HG03558 (cell line): Measurements from ENCODE around the gene TAOK1.
"Not testable (repeated sequence)": the region's sequence is repeated elsewhere in the genome, so short reads cannot be mapped to it uniquely, and the experiment has no call there.

ENCODE experiments used
- ATAC-seq: cut with Tn5 transposase; IDR thresholded peaks from one replicate; pipeline ENCODE4 v1.9.1; 2021; ENCODE audit warnings: moderate number of reproducible peaks; ENCODE audit not compliant: unreplicated experiment; ENCODE audit errors: extremely low read depth

The TAOK1 gene

DNA sequence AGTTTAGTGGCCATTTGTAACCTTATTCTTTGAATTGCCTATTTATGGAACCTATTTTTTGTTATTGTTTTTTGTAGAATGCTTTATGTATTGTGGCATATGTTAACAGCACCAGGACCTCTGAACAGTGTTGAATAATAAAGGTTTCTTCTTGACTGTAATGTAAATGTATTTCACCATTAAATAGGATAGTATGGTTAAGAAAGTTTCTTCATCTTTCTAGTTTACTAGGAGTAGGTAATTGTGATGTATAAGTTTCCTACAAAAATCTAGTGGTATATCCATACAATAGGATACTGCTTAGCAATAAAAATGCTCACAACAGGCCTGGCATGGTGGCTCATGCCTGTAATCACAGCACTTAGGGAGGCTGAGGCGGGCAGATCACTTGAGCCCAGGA lies 52.3 kb downstream of the TAOK1 start:
- no peak for ATAC-seq

DNA sequence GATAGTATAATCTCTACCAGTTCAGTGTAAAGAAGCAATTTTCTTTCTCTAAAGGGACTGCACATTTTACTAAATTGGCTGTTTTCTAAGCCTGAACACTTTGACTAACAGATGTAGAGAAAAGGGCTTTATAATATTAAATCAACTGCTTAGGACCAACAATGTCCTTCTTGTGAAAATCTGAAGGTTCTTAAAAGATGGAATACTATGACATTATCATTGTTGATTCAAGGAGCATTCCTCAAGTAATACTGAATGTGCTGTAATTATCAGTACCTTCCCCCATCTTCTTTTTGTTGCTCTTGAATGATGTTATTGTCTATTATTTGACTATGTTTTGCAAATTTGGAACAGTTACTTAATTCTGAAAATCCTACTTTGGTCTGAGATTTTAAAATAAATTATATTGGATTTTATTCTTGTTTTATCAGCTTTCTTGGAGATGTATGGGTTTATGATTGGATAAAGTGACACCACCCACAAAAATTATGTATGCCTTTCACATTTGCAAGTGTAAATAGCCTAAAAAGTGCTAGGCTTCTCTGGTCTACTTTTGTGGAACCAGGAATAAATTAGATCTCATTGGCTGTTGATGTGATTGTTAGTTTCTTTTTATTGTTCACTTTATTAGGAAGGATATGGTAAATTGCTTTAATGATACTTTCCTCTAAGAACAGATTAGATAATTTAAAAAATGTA lies 53.0 kb downstream of the TAOK1 start:
- ATAC-seq, result no peak

DNA sequence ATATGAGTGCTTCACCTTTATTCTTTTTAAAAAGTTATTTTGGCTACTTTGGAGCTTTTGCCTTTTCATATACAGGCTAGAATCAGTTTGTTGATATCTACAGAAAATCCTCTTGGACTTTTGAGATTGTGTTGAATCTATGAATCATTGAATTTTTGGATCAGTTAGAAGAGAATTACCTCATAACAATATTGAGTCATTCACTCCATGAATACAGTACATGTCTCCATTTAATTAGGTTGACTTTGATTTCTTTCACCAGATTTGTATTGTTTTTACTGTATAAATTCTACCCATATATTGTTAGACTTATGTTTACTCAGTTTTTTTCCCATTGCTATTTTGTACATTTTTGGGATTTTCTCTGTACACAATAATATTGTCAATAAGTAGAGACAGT lies 54.4 kb downstream of the TAOK1 start:
- ATAC-seq, result no peak

DNA sequence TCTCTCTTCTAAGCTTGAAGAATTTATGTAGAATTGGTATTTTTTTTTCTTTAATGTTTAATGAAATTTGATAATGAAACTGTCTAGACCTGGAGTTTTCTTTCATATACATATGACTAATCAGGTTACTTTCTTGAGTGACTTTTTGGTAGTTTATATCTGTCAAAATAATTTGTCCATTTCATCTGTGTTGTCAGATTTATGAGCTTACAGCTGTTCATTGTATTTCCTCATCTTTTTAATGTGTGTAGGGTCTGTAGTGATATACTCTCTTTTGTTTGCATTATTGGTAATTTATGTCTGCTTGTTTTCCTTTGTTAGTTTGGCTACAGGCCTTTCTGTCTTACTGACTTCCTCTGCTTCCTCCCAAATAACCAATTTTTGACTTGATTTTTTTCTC lies 55.7 kb downstream of the TAOK1 start:
- ATAC-seq, result no peak

DNA sequence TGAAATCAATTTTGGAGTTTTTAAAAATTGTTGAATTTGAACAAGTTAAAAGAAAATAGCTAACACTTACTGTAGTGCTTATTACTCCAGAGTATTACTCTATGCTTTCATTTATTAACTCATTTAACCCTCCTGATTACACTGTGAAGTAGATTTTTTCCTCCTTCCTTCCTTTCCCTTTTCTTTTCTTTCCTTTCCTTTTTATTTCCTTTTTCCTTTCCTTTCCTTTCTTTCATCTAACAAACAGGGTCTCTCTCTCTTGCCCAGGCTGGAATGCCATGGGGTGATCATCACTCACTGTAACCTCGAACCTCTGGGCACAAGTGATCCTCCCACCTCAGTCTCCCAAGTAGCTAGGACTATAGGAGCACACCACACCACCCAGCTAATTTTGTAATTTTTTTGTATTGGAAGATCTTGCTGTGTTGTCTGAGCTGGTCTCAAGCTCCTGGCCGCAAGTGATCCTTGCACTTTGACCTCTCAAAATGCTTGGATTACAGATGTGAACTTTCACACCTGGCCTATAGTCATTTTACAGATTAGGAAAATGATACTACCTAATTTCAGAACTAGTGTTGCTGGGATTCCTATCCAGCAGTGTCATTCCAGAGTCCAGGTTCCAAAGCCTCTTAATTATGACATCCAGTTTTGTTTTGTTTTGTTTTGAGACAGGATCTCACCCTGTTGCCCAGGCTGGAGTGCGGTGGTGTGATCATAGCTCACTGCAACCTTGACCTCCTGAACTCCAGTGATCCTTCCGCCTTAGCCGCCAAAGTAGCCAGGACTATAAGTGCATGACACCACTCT lies 59.9 kb downstream of the TAOK1 start:
- no peak for ATAC-seq

DNA sequence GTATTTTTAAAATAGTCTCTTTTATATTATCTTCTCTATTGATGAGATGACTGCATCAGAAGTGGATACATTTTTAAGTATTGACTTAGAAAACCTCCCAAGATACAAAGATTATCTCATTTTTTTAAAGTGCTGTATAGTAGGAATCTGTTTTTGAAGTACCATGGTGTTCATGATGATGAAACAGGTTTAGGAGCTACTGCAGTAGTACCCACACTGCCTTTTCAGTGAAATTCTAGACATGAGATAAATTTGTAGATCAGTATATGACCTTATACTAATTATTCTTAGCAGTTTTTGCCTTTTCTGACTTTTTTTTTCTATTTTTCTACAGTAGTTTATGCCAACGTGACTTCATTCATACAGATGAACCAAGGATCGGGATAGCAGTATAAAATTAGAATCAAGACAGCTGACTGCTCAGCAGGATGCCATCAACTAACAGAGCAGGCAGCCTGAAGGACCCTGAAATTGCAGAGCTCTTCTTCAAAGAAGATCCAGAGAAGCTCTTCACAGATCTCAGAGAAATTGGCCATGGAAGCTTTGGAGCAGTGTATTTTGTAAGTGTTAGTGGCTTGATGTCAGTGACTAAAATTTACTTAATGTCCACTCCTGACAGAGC lies 61.1 kb downstream of the TAOK1 start:
- ATAC-seq, result no peak

DNA sequence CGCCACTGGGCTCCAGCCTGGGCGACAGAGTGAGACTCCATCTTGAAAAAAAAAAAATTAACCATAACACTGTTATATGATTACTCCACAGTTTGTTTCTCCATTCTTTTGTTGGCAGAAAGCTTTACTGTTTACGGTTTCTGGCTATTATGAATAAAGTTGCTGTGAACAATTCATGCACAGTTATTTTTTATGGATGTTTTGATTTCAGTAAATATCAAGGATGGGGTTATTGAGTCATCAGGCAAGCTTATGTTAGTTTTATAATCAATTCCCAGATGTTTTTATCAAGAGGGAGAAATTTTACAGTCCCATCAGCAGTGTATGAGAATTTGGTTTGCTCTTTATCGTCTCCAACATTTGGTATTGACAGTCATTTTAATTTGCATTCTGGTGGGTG lies 67.9 kb downstream of the TAOK1 start:
- no peak for ATAC-seq

DNA sequence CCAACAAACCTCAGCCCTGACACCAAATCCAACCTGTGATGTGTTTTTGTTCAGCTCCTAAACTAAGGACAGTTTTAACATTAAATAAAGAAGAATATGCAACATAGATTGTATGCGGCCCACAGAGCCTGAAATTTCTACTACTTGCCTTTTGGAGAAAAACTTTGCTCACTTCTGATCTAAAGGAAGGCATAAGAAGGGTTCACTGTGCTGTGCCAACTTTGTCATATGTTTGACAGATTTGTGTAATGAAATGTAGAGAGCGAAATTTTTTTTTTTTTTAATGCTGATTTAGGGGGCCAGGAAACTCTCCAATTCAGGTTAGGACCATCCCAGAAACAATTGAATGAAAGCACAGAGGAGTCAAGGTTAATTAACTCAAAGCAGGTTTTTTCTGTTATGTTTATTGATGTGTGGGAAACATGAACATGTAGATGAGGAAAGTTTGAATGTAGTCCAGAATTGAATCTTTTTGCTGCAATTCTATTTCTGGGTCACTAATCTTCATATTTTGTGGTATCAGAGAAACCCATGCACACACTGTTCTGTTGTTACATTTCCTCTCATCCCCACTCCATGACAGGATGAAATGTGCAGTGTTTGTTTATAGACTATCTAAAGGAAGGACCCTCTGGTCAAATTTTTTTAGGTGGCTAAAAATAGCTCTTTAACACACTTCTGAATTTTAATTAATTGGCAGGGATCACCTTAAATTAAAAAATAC lies 71.5 kb downstream of the TAOK1 start:
- ATAC-seq, result no peak

DNA sequence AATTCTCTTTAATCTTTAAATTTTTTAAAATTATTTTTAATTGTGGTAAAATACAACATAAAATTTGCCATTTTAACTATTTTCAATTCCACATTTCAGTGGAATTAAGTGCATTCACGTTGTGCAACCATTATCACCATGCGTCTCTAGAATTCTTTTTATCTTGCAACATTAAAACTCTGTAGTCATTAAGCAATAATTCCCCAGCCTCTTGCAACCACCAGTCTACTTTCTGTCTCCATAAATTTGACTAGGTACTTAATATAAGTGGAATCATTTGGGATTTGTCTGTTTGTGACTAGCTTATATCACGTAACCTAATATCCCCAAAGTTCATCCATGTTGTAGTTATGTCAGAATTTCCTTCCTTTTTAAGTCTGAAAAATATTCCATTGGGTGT lies 79.1 kb downstream of the TAOK1 start:
- ATAC-seq, result no peak

DNA sequence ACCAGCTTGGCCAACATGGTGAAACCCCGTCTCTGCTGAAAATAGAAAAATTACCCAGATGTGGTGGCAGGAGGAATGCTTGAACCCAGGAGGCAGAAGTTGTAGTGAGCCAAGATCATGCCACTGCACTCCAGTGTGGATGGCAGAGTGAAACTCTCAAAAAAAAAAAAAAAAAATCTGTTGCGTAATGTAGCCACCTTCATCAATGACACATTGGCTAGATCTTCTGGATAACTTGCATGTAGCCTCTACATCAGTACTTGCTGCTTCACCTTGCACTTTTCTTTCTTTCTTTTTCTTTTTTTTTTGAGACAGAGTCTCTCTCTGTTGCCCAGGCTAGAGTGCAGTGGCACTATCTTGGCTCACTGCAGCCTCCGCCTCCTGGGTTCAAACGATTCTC lies 83.3 kb downstream of the TAOK1 start:
- not testable (repeated sequence) for ATAC-seq

DNA sequence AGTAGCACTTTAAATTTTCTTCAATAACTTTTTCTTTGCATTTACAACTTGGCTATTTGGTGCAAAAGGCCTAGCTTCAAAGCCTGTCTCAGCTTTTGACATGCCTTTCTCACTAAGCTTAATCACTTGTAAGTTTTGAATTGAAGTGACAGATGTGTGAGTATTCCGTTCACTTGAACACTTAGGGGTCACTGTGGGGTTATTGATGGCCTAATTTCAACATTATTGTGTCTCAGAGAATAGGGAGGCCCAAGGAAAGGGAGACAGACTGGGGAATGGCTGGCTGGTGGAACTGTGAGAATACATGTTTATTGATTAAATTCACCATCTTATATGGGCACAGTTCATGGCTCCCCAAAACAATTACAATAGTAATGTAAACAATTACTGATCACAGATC lies 84.1 kb downstream of the TAOK1 start:
- no peak for ATAC-seq

DNA sequence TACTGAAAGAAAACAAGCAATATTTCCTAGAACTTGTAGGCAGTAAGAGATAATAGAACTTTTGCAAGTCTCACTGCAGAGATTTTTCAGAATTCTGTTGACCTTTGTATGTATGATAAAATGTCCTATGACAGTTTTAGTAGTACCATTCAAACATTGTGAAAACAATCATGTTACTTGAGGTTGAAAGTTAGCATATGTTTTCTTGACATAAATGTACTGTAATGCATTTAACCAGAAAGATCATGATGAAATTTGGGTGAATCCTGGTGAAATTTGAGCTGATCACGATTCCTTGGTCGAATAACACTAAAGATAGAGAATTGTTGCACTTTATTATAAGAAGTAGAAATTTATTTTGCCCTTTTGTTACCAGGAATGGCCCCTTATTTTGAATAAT lies 85.7 kb downstream of the TAOK1 start:
- no peak for ATAC-seq

DNA sequence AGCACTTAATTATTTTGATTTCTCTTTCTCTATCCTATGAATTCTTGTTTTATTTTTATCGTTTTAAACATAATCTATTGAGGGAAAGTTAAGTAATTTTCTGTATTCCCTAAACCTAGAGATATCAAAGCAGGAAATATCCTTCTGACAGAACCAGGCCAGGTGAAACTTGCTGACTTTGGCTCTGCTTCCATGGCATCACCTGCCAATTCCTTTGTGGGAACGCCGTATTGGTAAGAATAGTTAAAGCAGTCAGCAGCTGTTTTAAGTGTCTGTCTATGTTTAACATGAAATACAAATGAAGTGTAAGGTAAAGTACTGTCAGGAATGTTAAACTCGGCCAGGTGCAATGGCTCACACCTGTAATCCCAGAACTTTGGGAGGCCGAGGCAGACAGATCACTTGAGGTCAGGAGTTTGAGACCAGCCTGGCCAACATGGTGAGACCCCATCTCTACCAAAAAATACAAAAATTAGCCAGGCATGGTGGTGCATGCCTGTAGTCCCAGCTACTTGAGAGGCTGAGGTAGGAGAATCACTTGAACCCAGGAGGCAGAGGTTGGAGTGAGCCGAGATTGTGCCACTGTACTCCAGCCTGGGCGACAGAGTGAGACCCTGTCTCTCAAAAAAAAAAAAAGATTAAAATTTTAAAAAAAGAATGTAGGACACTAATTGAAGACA lies 90.2 kb downstream of the TAOK1 start:
- not testable (repeated sequence) for ATAC-seq

DNA sequence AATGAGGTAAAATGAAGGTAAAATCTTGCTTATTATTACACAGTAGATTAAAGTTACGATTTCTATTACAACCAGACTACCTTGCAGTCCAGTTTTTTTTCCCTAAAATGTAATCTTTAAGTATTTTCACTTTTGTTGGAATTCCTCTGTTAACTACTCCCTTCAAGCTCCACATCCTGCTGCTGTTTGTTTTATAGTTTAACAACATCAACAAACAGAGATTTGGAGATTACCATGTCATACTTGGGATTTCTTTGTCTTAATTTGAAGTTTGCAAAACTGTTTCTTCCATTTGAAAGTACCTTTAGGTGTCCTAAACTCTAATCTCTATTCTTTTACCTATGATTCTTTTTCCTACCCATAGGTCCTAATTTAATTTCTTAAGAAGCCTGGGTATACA lies 93.3 kb downstream of the TAOK1 start:
- no peak for ATAC-seq

DNA sequence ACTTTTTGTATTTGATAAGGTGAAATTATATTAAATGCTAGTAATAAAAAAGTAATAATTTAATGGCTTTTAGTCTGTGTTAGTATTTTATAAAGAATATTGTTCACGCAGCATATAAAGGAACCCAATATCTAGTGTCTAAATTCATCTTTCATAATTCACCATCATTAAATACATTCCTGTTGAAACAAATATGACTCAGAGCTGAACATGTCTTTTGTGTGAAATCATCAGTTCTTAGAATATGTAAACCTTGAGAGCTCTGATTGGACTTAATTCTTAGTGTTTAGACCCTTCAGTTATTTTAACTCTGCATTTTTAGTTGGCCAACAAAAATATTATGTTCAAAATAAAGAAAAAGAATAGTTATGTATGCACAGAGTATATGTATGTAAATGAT lies 104.8 kb downstream of the TAOK1 start:
- ATAC-seq, result no peak

DNA sequence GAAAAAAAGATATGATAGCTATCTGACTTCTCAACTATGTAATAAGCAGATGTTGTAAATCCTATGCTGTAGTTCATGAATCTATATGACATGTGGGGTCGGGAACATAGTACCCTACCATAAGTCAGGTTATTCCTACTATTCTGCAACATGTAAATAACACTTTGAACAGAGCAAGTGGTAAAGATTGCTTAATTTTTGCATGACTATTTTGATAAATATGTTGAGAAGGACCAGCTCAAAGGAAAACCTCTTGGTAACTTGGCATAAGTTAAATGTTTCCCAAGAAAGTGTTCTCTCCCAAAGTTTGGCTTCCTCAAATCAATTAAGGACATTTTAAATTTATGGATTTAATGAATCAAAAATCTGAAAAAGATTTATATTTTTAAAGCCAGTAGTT lies 114.5 kb downstream of the TAOK1 start:
- no peak for ATAC-seq

DNA sequence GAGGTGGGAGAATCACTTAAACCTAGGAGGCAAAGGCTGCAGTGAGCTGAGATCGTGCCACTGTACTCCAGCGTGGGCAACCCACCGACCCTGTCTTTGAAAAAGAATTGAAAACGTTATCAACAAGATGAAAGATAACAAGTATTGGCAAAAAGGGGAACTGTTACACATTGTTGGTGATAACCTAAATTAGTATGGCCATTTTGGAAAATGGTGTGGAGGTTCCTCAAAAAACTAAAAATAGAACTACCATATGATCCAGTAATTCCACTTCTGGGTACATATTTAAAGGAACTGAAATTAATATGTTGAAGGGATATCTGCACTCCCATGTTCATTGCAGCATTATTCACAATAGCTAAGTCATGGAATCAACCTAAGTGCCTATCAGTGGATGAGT lies 115.7 kb downstream of the TAOK1 start:
- no peak for ATAC-seq

DNA sequence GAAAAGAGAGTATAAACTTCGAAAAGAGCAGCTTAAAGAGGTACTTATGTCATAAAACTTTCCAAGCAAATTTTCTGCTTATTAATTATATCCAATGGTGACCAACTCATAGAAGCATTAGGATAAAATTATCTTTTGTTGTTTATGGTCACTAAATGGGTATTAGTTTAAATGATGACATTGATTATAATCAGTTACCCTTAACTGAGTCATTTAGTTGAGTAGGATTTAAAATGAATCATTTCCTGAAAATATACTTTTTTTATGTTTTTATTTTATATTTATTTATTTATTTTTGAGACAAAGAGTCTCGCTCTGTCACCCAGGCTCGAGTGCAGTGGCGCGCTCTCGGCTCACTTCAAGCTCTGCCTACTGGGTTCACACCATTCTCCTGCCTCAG lies 120.8 kb downstream of the TAOK1 start:
- ATAC-seq, result no peak

DNA sequence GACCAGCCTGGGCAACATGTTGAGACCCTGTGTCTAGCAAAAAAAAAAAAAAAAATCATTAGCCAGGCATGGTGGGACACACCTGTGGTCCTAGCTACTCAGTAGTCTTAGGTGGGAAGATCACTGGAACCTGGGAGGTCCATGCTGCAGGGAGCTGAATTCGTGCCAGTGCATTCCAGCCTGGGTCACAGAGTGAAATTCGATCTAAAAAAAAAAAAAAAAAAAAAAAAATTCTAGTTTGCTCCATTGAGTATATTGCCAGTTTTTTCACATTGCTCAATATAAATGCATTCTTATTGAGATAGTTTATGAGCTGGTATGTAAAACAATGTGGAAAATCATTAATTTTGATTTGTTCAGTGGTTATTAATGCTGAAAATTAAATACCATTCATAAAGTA lies 124.6 kb downstream of the TAOK1 start:
- no peak for ATAC-seq

DNA sequence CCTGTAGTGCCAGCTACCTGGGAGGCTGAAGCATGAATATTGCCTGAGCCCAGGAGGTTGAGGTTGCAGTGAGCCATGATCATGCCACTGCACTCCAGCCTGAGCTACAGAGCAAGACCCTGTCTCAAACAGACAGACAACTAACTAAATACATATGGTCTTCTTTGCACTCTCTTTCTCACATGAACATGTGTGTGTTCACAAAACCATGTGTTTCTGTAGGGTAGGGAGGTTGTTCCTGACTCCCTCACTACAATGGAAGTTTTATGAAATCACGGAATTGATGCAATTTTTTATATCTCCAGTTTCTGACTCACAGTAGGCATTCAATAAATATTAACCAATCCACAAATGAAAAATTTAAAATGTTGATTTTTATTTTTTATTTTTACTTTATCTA lies 128.2 kb downstream of the TAOK1 start:
- ATAC-seq, result no peak
